Activated CD8-positive, alpha-beta memory T cell treated with anti-CD3 and anti-CD28 coated beads, Interleukin-2, amount 50 U/mL, for 1 hour (primary cell): ENCODE results near the gene SDR9C7.

Source experiments
- DNase-seq: peaks from one replicate; pipeline ENCODE4 v3.0.0-alpha.2; 2020; ENCODE audit errors: extremely low read depth

Gene SDR9C7

DNA sequence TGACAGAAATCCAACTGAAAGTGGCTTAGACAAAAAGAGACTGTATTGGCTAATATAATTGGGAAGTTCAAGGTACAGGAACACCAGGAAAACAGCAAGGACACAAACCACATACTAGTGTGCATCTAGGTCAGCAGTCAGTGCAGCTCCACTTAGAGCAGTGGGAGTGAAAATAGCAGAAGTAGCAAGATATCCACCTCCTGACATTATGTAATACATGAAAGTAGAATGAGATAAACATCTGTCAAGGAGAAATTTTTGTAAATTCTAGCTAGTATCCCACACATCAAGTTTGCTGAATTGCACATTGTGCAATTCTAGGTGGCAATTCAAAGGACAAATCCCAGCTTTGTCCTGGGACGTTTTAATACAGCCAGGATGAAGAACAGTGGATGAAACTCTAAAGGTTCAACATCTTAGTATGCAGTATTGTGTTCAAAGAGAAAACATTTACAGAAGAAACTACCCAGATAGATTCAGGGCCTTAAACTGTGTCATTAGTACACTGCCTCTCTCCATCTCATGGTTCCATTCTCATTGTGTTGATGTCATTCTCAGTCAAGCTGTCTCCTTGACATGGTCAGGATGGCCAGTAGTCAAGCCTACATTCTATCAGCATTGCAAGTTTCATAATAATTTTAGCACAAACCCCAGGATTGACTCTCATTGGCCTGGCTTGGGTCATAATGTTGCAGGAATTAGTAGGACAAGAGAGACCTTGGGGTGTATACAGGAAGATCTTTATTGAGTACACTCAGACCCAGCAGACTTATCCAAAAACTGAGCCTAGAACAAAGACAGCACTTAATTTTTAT is 56.8 kb downstream of the SDR9C7 start:
- no peak for DNase-seq

DNA sequence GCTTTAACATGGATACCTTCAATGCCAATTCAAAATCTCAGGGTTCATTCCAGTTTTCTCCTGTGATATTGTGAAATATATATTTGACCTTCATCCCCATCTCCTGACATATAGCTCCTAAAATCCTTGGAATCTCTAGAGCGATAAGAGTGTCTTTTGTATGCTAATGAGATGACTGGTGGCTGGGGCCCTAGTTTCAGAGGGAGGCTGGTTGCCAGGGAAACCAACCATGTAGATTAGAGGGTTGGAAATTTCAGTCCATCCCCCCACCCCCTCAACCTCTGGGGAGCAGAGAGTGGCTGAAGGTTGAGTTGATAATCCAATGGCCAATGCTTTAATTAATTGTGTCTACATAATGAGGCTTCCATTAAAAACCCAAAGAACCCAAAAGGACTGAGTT is 59.4 kb downstream of the SDR9C7 start:
- no peak for DNase-seq

DNA sequence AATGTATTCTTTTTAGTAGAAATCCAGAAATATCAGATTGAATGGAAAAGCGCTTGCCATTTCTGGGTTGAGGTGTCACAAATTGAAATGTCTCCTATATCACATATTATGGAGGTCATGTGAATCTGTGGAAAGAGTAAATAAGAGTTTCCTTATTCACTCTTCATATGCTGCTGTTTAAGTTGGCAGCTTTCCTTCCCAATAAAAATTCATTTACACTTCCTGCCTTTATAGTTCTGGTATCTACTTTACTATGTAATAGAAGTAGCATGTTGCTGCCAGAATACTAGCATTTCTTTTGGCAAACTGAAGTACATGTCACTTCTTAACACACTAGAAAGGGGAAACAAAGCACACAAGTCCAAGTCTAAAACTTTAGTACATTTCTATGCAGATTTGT is 60.8 kb downstream of the SDR9C7 start:
- DNase-seq = no peak
